IMR-90 (cell line): ENCODE measurements around the gene SPATA31E1.

Experiments
- CEBPB ChIP-seq: IDR thresholded peaks from 2 replicates; pipeline ENCODE4 v1.6.1; 2012; ENCODE audit warnings: low read depth, low read length, improper control_type of control experiment
- FOS ChIP-seq: fragments of 150-350 bp; IDR thresholded peaks from 2 replicates; pipeline ENCODE4 v1.6.1; 2016; ENCODE audit warnings: low read depth, low read length
- MAZ ChIP-seq: IDR thresholded peaks from 2 replicates; pipeline ENCODE4 v1.6.1; 2012; ENCODE audit warnings: low read depth, mild to moderate bottlenecking, low read length, improper control_type of control experiment, moderate library complexity, borderline replicate concordance
- NFE2L2 ChIP-seq: fragments of 150-350 bp; IDR thresholded peaks from 2 replicates; pipeline ENCODE4 v1.6.1; 2016; ENCODE audit warnings: low read depth, mild to moderate bottlenecking, low read length
- POLR2A ChIP-seq: IDR thresholded peaks from 2 replicates; pipeline ENCODE4 v1.6.1; 2012; ENCODE audit warnings: mild to moderate bottlenecking, low read depth, low read length
- RAD21 ChIP-seq: IDR thresholded peaks from 2 replicates; pipeline ENCODE4 v1.6.1; 2012; ENCODE audit warnings: low read length, improper control_type of control experiment
- RFX5 ChIP-seq: IDR thresholded peaks from 2 replicates; pipeline ENCODE4 v1.8.0; 2012; ENCODE audit warnings: low read depth, mild to moderate bottlenecking, low read length, moderate library complexity
- SMC3 ChIP-seq: fragments of 150-350 bp; IDR thresholded peaks from 2 replicates; pipeline ENCODE4 v1.6.1; 2016; ENCODE audit warnings: low read depth, mild to moderate bottlenecking, antibody characterized with exemption, low read length, moderate library complexity
- USF2 ChIP-seq: fragments of 150-350 bp; IDR thresholded peaks from 2 replicates; pipeline ENCODE4 v1.6.1; 2017; ENCODE audit warnings: mild to moderate bottlenecking, antibody characterized with exemption, low read length, low read depth
- TF ChIP-seq, protein P1 (sequence below): conservative IDR thresholded peaks from 2 replicates; pipeline ENCODE4 v1.5.1; 2012; ENCODE audit warnings: mild to moderate bottlenecking, low read depth, low read length, improper control_type of control experiment
- TF ChIP-seq, protein P2 (sequence below): fragments of 150-350 bp; IDR thresholded peaks from 2 replicates; pipeline ENCODE4 v1.6.1; 2016; ENCODE audit warnings: low read depth, mild to moderate bottlenecking, low read length, moderate library complexity, borderline replicate concordance

GRCh38 chr9:87834357-87834756 is 48.3 kb upstream of the SPATA31E1 start:
- no peak for TF ChIP-seq POLR2A
- TF ChIP-seq, protein P1, sequence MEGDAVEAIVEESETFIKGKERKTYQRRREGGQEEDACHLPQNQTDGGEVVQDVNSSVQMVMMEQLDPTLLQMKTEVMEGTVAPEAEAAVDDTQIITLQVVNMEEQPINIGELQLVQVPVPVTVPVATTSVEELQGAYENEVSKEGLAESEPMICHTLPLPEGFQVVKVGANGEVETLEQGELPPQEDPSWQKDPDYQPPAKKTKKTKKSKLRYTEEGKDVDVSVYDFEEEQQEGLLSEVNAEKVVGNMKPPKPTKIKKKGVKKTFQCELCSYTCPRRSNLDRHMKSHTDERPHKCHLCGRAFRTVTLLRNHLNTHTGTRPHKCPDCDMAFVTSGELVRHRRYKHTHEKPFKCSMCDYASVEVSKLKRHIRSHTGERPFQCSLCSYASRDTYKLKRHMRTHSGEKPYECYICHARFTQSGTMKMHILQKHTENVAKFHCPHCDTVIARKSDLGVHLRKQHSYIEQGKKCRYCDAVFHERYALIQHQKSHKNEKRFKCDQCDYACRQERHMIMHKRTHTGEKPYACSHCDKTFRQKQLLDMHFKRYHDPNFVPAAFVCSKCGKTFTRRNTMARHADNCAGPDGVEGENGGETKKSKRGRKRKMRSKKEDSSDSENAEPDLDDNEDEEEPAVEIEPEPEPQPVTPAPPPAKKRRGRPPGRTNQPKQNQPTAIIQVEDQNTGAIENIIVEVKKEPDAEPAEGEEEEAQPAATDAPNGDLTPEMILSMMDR = no peak
- TF ChIP-seq CEBPB = no peak
- no peak for TF ChIP-seq USF2
- TF ChIP-seq RAD21 = no peak
- TF ChIP-seq NFE2L2 = no peak
- no peak for TF ChIP-seq RFX5
- TF ChIP-seq, protein P2, sequence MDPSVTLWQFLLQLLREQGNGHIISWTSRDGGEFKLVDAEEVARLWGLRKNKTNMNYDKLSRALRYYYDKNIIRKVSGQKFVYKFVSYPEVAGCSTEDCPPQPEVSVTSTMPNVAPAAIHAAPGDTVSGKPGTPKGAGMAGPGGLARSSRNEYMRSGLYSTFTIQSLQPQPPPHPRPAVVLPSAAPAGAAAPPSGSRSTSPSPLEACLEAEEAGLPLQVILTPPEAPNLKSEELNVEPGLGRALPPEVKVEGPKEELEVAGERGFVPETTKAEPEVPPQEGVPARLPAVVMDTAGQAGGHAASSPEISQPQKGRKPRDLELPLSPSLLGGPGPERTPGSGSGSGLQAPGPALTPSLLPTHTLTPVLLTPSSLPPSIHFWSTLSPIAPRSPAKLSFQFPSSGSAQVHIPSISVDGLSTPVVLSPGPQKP = no peak
- TF ChIP-seq MAZ = no peak
- no peak for TF ChIP-seq FOS
- no peak for TF ChIP-seq SMC3
